Ovary (tissue), 9 donors: ENCODE results near the gene DIPK1B. TPM values are rescaled to one million over a fixed set of nuclear protein-coding genes. Genes with fewer than 3 reads are reported as not detected.

Experiments
- DNase-seq, 5 donors: peaks; one replicate each; pipeline ENCODE4 v3.0.0-alpha.2; 2019 to 2020
- H3K27ac ChIP-seq, 2 donors: fragments of 200-600 bp; one replicate each; pipeline versions ENCODE4 v1.5.1 to v1.8.0; 2019 to 2022
- H3K27me3 ChIP-seq: fragments of 200-600 bp; one replicate; pipeline ENCODE4 v1.8.0; 2022
- H3K36me3 ChIP-seq: fragments of 200-600 bp; sonication (generic); one replicate; pipeline ENCODE4 v1.5.1; 2019
- H3K4me1 ChIP-seq: one replicate; pipeline ENCODE4 v1.8.1; 2013; ENCODE audit warnings: mild to moderate bottlenecking, moderate library complexity; ENCODE audit not compliant: insufficient read depth
- H3K4me3 ChIP-seq: fragments of 200-600 bp; sonication (generic); one replicate; pipeline ENCODE4 v1.5.1; 2017
- H3K9me3 ChIP-seq, 2 donors: fragments of 200-600 bp in 1 of 2; sonication (generic) in 1 of 2; one replicate each; pipeline versions ENCODE4 v1.5.1 to v1.8.1; 2013 to 2019; ENCODE audit warnings: mild to moderate bottlenecking in 1 of 2, moderate library complexity in 1 of 2
- EP300 ChIP-seq: sonication (generic); formaldehyde crosslinking; IDR thresholded peaks from one replicate; pipeline ENCODE4 v1.6.1; 2017; ENCODE audit warnings: antibody characterized with exemption
- POLR2A ChIP-seq: fragments of 450-650 bp; IDR thresholded peaks from one replicate; pipeline ENCODE4 v1.6.1; 2017; ENCODE audit warnings: antibody characterized with exemption, mild to moderate bottlenecking, moderate library complexity
- WGBS, 3 donors: extraction: QIAGEN DNeasy Blood & Tissue Kit in 1 of 3; methylation state at CpG; one replicate each; pipeline versions ENCODE4 v1.1.5 to v1.1.7; 2013 to 2017; 5-methylcytosine and 5-hydroxymethylcytosine counted together
- intact Hi-C, 4 donors: fragments of 100-400 bp; cut with DNase I; formaldehyde crosslinking; loops; one replicate each; pipeline versions ENCODE4 v1.11.0 to v1.15.1; 2022 to 2023
- polyA plus RNA-seq, 2 donors: library from polyadenylated mRNA; stranded (reverse); fragments of 200-250 nt in 1 of 2; fragments of 350-450 nt in 1 of 2; fragmentation: Illumina TruSeq in 1 of 2; extraction: RNeasy Lipid Tissue Mini Kit (QIAGEN cat#74804) in 1 of 2; gene quantifications; one replicate each; pipeline ENCODE4 v1.2.3, GENCODE V29; 2013 to 2014
- total RNA-seq, 7 donors: library from RNA; depleted of rRNA in 2 of 7; stranded (reverse); fragments of >200 nt in 2 of 7; fragmentation: NEBNext Ultra II Directional in 3 of 7; extraction: Animal tissue kit (Norgen Biotek cat#: 25700) in 3 of 7; gene quantifications; one replicate each; pipeline versions ENCODE4 v1.1.0 to v1.2.4, GENCODE V29; 2016 to 2023
- TF ChIP-seq, protein P1 (sequence below), 3 donors: fragments of 450-650 bp in 2 of 3; fragments of 200-600 bp in 1 of 3; IDR thresholded peaks; one replicate each; pipeline versions ENCODE4 v1.5.1 to v1.8.0; 2016 to 2022; ENCODE audit warnings: antibody characterized with exemption in 3 of 3, mild to moderate bottlenecking in 1 of 3
- donor health status: DM: no; HTN: no; CAD: no; lungs with moderate emphysema.
- donor health status: DM: no; HTN: no; CAD: no.
- donor health status: Bipolar disorder and iron deficiency.
- donor health status: DM: yes; HTN: yes; CAD: no.
- donor health status: DM: no; HTN: no; CAD: no.
- donor health status: DM: yes; HTN: yes; CAD: no.

The DIPK1B gene
- total and polyA plus RNA-seq, 9 donors = 2.9 to 23.4 (median 13.1) TPM

DNA sequence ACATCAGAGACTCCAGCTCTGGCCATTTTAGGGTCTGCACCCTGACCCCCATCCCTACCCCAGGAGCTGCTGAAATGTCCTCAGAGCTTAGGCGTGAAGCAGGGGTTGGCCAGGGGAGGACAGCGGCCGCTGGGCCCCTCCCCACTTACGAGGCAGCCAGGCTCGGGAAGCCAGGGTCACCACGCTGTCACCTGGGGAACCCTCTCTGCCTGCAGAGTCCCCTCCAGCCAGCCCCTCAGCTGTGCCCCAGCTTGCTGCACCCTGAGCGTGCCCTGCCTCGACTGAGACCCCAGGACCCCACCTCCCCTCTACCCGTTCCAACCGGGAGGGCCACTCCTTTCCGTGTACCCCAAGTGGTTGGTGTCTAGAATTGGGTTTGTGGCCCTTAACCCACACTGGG is 27.7 kb downstream of the DIPK1B start:
- no peak for DNase-seq
- Histone ChIP-seq H3K27ac (no peak overlapping the region), H3K4me3 (no peak overlapping the region), H3K4me1 (peaks cover 3% of the 10 kb centered on the region), H3K9me3 (no peaks in the 10 kb centered on the region), H3K27me3 (no peaks in the 10 kb centered on the region), H3K36me3 (no peaks in the 10 kb centered on the region)
- 83 to 88% (median 86%) methylated on average over 6 to 11 of the region's 11 CpGs for WGBS, 3 donors
- TF ChIP-seq, protein P1, sequence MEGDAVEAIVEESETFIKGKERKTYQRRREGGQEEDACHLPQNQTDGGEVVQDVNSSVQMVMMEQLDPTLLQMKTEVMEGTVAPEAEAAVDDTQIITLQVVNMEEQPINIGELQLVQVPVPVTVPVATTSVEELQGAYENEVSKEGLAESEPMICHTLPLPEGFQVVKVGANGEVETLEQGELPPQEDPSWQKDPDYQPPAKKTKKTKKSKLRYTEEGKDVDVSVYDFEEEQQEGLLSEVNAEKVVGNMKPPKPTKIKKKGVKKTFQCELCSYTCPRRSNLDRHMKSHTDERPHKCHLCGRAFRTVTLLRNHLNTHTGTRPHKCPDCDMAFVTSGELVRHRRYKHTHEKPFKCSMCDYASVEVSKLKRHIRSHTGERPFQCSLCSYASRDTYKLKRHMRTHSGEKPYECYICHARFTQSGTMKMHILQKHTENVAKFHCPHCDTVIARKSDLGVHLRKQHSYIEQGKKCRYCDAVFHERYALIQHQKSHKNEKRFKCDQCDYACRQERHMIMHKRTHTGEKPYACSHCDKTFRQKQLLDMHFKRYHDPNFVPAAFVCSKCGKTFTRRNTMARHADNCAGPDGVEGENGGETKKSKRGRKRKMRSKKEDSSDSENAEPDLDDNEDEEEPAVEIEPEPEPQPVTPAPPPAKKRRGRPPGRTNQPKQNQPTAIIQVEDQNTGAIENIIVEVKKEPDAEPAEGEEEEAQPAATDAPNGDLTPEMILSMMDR (IDR thresholded peaks at IDR 0.05) = no peak
- intact Hi-C loops = no loop called here

DNA sequence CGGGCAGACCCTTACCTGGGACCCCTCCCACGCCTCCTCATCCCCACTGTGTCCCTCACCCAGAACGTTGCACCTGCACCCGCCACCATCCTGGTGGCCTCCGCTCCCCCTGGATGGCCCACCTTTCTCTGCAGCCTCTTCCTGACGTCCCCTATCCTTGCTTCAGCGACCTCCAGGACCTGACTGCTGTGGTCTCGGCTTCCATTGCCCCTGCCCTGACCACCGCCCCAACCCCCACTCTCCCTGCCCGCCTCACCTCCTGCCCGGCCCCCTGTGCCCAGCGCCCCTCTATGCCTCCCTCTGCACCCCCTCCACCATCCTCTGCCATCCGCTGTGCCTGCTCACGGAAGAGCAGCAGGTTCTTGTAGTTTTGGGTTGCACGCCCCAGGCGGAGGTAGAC is 28.1 kb downstream of the DIPK1B start:
- Histone ChIP-seq H3K27me3 (no peaks in the 10 kb centered on the region), H3K4me3 (no peak overlapping the region), H3K27ac (no peak overlapping the region), H3K9me3 (no peaks in the 10 kb centered on the region), H3K36me3 (no peaks in the 10 kb centered on the region), H3K4me1 (peaks cover 3% of the 10 kb centered on the region)
- DNase-seq = no peak
- WGBS, 3 donors = 73 to 82% (median 75%) methylated on average over 16 of the region's 16 CpGs
- no peak for TF ChIP-seq EP300
- TF ChIP-seq POLR2A = no peak
- TF ChIP-seq, protein P1 (IDR thresholded peaks at IDR 0.05) = no peak
- intact Hi-C loops = no loop called here

DNA sequence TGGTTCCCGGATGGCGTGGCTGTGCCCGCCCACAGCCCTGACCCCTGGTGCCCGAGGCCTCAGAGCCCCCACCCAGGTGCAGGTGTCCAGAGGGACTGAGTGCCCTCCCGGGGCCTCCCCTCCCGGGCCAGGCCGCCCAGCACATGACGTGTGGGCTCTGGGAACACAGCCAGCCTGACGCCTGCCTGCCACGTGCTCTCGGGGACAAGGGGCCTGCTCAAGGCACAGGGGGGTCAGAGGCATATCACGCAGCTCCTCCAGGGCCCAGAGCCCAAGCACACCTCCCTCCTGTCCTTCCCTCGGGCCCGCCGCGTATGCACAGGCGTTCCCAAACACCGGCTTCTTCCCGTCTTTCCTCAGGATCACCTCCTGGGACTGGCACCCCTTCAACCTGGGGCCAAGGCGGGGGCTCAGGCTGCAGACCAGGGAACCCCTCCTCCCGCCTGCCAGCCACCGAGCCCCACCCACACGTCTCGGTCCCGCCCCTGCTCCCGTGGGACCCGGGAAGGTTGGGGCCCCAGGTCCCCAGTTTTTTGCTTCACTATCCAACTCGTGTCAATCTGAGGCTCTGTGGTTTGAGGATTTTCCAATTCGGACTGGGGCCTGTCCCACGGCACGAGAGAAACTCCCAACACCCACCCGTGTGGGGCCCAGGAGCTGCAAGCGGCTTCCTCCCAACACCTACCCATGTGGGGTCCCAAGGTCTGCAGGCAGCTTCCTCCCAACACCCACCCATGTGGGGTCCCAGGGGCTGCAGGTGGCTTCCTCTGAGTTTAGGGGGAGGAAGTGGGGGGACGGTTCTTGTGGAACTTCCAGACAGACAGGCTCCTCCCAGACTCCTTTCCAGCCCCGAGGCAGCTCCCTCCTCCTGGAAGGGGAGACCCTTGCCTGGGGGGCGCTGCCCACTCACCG is 28.9 kb downstream of the DIPK1B start:
- Histone ChIP-seq H3K4me3 (no peak overlapping the region), H3K27me3 (no peaks in the 10 kb centered on the region), H3K36me3 (no peaks in the 10 kb centered on the region), H3K27ac (no peak overlapping the region), H3K9me3 (no peaks in the 10 kb centered on the region), H3K4me1 (peaks cover 3% of the 10 kb centered on the region)
- intact Hi-C loops = no loop called here
- no peak for TF ChIP-seq POLR2A
- no peak for TF ChIP-seq EP300
- TF ChIP-seq, protein P1 (IDR thresholded peaks at IDR 0.05) = no peak
- WGBS, 3 donors = 6 to 13% (median 7%) methylated on average over 28 to 37 of the region's 37 CpGs
- peak in 1 of 5 donors; percentile 58 for DNase-seq

DNA sequence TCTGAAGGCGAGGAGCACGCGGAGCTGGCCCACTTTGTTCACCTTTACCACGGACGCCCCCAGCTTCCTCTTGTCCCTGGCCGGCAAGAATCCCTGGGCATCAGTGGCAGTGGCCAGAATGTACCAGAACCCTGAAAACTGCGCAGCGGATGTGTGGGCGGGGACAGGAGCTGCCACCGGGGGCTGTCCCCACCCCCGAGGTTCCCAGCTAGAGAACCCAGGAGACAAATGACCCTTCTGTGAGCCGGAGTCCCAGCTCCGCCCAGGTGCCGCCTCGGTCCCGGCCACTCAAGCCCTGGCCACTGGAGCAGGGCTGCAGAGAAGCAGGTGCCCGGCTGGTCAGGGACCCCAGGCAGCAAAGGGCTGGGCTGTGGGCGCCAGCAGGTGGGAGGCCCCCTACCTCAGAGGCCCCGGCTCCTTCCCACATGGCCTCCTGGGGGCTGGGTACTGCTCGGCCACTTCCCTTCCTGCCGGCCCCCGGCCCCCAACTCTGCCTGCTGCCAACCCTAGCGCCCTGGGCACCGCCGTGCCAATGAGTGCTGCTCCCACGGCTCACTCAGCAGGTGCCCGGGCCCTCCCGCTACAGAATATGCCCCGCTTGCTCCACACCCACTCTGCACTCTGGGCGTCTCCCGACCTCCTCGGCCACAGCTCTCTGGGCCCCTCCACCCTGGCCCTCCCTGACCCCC is 29.7 kb downstream of the DIPK1B start:
- no peaks in the 10 kb centered on the region for H3K9me3 ChIP-seq
- no peak for DNase-seq
- no peak for TF ChIP-seq POLR2A
- TF ChIP-seq, protein P1 (IDR thresholded peaks at IDR 0.05) = no peak
- no peak overlapping the region for H3K27ac ChIP-seq
- no peak overlapping the region for H3K4me3 ChIP-seq
- 11 to 18% (median 13%) methylated on average over 32 of the region's 32 CpGs for WGBS, 3 donors
- intact Hi-C loops = no loop called here
- no peaks in the 10 kb centered on the region for H3K27me3 ChIP-seq
- no peaks in the 10 kb centered on the region for H3K36me3 ChIP-seq
- H3K4me1 ChIP-seq = peaks cover 3% of the 10 kb centered on the region
